ENCODE data around the gene SLCO2A1.

Gene SLCO2A1

GRCh38 chr3:134029734-134030378, at the start of gene SLCO2A1:
TSS of gene SLCO2A1 (minus strand) at chr3:134029925. CDS start at chr3:134029802, 123 bp downstream.
- DNase-seq (ENCODE audit: low spot score): peak; percentile 56
- no peak for TF ChIP-seq CTCF (IDR thresholded peaks at IDR 0.05)
- peak within 1 kb of the TSS; percentile 72 for H3K4me3 ChIP-seq
- H3K27ac ChIP-seq: peak within 1 kb of the TSS in 1 of 2 donors; percentile 23

GRCh38 chr3:134079111-134079547, 49.4 kb upstream of the SLCO2A1 start:
- Histone ChIP-seq H3K27ac (peak overlapping the region in 1 of 2 donors; percentile 40), H3K4me3 (no peak overlapping the region)
- no peak for TF ChIP-seq CTCF (IDR thresholded peaks at IDR 0.05)
- peak; percentile 63 for DNase-seq (ENCODE audit: low spot score)

- no peak for TF ChIP-seq CTCF (IDR thresholded peaks at IDR 0.05)
- no peak overlapping the region for H3K27ac ChIP-seq
- peak; percentile 46 for DNase-seq (ENCODE audit: low spot score)
- H3K4me3 ChIP-seq: no peak overlapping the region
Observed at GRCh38 chr3:134078169-134078831, 48.6 kb upstream of the SLCO2A1 start.

- TF ChIP-seq CTCF (IDR thresholded peaks at IDR 0.05): no peak
- H3K4me3 ChIP-seq: no peak overlapping the region
- H3K27ac ChIP-seq: no peak overlapping the region
- peak; percentile 35 for DNase-seq (ENCODE audit: low spot score)
Observed at GRCh38 chr3:134077649-134078161, 48.0 kb upstream of the SLCO2A1 start.

GRCh38 chr3:134076851-134077250, 47.1 kb upstream of the SLCO2A1 start:
- no peak for TF ChIP-seq CTCF (IDR thresholded peaks at IDR 0.05)
- H3K27ac ChIP-seq: no peak overlapping the region
- peak; percentile 53 for DNase-seq (ENCODE audit: low spot score)
- H3K4me3 ChIP-seq: no peak overlapping the region

GRCh38 chr3:134075846-134076245, 46.1 kb upstream of the SLCO2A1 start:
- DNase-seq (ENCODE audit: low spot score): peak; percentile 24
- H3K4me3 ChIP-seq: no peak overlapping the region
- no peak for TF ChIP-seq CTCF (IDR thresholded peaks at IDR 0.05)
- no peak overlapping the region for H3K27ac ChIP-seq

- no peak for DNase-seq (ENCODE audit: low spot score)
- TF ChIP-seq CTCF (IDR thresholded peaks at IDR 0.05): no peak
Observed at GRCh38 chr3:134075568-134075825, 45.8 kb upstream of the SLCO2A1 start.

More at GRCh38 chr3:134075568-134075825, 45.8 kb upstream of the SLCO2A1 start:
- H3K4me3 ChIP-seq: no peak overlapping the region
- H3K27ac ChIP-seq: no peak overlapping the region
